ENCODE data around the gene HSPA9.

Gene HSPA9

DNA sequence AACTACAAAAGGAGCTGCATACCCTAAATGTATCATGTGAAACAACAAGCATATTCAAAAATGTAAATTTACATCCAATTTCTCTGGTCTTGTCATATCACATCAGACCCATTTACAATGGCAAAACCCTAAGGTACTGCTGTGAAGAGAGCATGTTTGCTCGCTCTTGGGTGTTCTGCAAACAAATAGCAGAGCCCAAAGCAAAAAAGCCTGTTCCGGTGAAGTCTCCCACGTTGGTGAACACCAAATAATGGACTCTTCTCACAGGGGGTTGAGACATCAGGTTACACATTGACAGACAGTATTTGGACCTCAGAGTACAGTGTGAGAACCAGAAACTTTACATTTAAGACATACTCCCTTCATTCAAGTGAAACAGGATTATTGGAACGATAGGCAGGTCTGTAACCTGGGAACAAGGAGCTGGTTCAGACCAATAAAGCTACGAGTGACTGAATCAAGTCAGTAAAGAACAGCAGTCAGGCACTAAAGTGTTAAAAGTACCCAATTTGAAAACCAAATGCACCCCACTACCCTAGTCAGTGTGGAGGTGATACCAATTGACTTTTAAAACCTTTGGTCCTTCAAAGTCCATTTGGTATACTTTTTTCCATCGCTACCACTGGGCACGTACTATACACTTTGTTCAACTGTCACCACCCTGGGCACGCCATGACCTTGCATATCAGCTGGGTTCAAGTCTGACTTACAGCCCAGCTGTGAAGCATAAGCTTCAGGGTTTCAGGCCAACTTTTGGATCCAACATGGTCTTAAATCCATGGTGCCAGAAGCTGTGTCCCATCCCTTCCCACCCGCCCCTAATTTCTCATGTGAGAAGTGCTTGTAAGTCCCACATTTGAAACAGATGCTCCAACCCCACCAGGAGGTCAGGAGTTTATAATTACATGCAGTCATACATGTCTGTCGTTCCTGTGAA is 68.6 kb downstream of the HSPA9 start:
- DNase-seq = no peak
- in situ Hi-C loops (cut with MboI; ENCODE audit: low pct_unique_long_range_greater_than_20kb, low sequenced_read_pairs) = no loop called here

DNA sequence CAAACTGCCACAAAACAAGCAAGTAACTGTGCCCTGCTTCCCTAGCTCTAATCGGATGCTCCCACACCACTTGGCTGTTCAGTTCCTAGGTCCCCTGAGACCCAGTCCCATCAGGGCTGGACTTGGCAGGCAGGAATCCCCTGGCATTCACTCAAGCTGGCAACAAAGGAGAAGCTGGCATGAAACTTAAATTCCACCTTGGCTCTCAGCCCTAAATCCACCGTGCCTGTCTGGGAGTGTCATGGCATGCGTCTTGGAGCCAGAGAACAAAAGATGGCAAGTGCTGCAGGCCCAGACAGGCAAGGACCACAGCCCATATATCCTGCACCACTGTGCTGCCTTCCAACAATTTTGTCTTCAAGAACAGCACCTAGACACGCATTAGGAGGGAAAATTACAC is 70.4 kb downstream of the HSPA9 start:
- in situ Hi-C loops (cut with MboI; ENCODE audit: low pct_unique_long_range_greater_than_20kb, low sequenced_read_pairs) = no loop called here

More for the DNA sequence above, 70.4 kb downstream of the HSPA9 start:
- no peak for DNase-seq

Measured in KBM-7 (cell line).